Adrenal gland (tissue), 12 donors: Measurements from ENCODE around the gene NCBP1. TPM values are rescaled to one million over a fixed set of nuclear protein-coding genes. Genes with fewer than 3 reads are reported as not detected.

Source experiments
- DNase-seq, 7 donors: peaks; one replicate each; pipeline ENCODE4 v3.0.0-alpha.2; 2019 to 2020
- H3K27ac ChIP-seq, 5 donors: fragments of 200-600 bp; sonication (generic) in 4 of 5; 1 replicate in 3 of 5; 2 replicates in 2 of 5; pipeline versions ENCODE4 v1.5.1 to v1.8.0; 2016 to 2020; ENCODE audit warnings: mild to moderate bottlenecking in 1 of 5
- H3K27me3 ChIP-seq: fragments of 200-600 bp; 2 replicates; pipeline ENCODE4 v1.8.0; 2021
- H3K36me3 ChIP-seq, 2 donors: fragments of 200-600 bp; replicated peaks in 1 of 2; 1 replicate in 1 of 2; 2 replicates in 1 of 2; pipeline versions ENCODE4 v1.5.1 to v1.8.0; 2018 to 2022
- H3K4me1 ChIP-seq, 2 donors: fragments of 200-600 bp; replicated peaks in 1 of 2; 1 replicate in 1 of 2; 2 replicates in 1 of 2; pipeline versions ENCODE4 v1.5.1 to v1.8.0; 2018 to 2021
- H3K4me3 ChIP-seq, 4 donors: fragments of 200-600 bp; sonication (generic) in 3 of 4; one replicate each; pipeline ENCODE4 v1.5.1; 2016 to 2018
- H3K9me3 ChIP-seq, 3 donors: fragments of 200-600 bp; sonication (generic) in 1 of 3; replicated peaks in 1 of 3; 1 replicate in 2 of 3; 2 replicates in 1 of 3; pipeline versions ENCODE4 v1.5.1 to v1.8.0; 2016 to 2021
- POLR2A ChIP-seq, 2 donors: fragments of 450-650 bp; IDR thresholded peaks; one replicate each; pipeline ENCODE4 v1.6.1; 2017; ENCODE audit warnings: antibody characterized with exemption in 2 of 2, mild to moderate bottlenecking in 2 of 2, moderate library complexity in 1 of 2
- WGBS, 4 donors: extraction: QIAGEN DNeasy Blood & Tissue Kit in 2 of 4; methylation state at CpG; one replicate each; pipeline versions ENCODE4 v1.1.5 to v1.1.7; 2013 to 2017; 5-methylcytosine and 5-hydroxymethylcytosine counted together
- intact Hi-C, 2 donors: fragments of 100-400 bp; cut with DNase I; formaldehyde crosslinking; loops; one replicate each; pipeline versions ENCODE4 v1.14.1 to v1.15.0; 2022 to 2023
- polyA plus RNA-seq, 3 donors: library from polyadenylated mRNA; stranded (reverse); fragments of 200-250 nt in 2 of 3; fragments of 350-450 nt in 1 of 3; fragmentation: Illumina TruSeq in 1 of 3; extraction: RNeasy Lipid Tissue Mini Kit (QIAGEN cat#74804) in 1 of 3; gene quantifications; one replicate each; pipeline ENCODE4 v1.2.3, GENCODE V29; 2013 to 2014
- total RNA-seq, 9 donors: library from RNA; depleted of rRNA in 4 of 9; stranded (reverse); fragments of >200 nt in 4 of 9; fragments of 120-200 nt in 1 of 9; fragmentation: NEBNext Ultra II Directional in 1 of 9; extraction: Animal tissue kit (Norgen Biotek cat#: 25700) in 1 of 9; gene quantifications; one replicate each; pipeline versions ENCODE4 v1.1.0 to v1.2.4, GENCODE V29; 2013 to 2023
- TF ChIP-seq, protein P1 (sequence below), 6 experiments: fragments of 450-650 bp in 4 of 6; fragments of 200-600 bp in 2 of 6; sonication (generic) in 1 of 6; IDR thresholded peaks; 1 replicate in 5 of 6; 2 replicates in 1 of 6; pipeline versions ENCODE4 v1.5.1 to v1.8.0; 2016 to 2021; ENCODE audit warnings: antibody characterized with exemption in 6 of 6, mild to moderate bottlenecking in 2 of 6, moderate library complexity in 1 of 6
- donor health status: healthy with polysubstance abuse.
- donor health status: Bipolar disorder and iron deficiency.
- donor health status: DM: yes; HTN: yes; CAD: no.
- donor health status: DM: no; HTN: no; CAD: no.
- donor health status: DM: no; HTN: no; CAD: no.
- donor health status: DM: yes; HTN: yes; CAD: no.

NCBP1 gene
- total and polyA plus RNA-seq, 12 donors = 7.8 to 26.1 (median 18.5) TPM

DNA sequence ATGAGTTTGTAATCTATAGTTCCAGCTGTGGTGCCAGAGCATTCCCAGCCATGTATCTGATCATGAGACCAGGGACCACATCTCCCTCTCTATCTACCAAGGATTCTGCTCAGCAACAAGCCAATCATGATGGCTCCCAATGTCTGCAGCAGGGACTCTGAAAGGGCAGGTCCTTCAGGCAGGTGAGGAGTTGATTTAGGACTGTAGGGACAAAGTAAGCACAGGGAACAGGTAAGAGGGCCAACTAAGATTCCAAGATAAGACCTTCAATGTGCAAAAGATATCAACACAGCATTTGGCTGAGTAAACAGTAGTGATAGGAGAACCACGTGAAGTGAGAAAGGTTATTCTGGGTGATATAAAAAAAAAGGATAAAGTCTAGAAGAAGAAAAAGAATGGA lies 55.0 kb downstream of the NCBP1 start:
- 73 to 90% (median 84%) methylated on average over 1 of the region's 1 CpG for WGBS, 4 donors
- intact Hi-C loops = no loop called here
- Histone ChIP-seq H3K4me3 (no peak overlapping the region), H3K36me3 (peaks cover 0 to 60% of the 10 kb centered on the region in 2 donors), H3K27me3 (no peaks in the 10 kb centered on the region), H3K9me3 (no peaks in the 10 kb centered on the region), H3K27ac (no peak overlapping the region), H3K4me1 (peaks cover 0 to 6% of the 10 kb centered on the region in 2 donors)
- TF ChIP-seq, protein P1, sequence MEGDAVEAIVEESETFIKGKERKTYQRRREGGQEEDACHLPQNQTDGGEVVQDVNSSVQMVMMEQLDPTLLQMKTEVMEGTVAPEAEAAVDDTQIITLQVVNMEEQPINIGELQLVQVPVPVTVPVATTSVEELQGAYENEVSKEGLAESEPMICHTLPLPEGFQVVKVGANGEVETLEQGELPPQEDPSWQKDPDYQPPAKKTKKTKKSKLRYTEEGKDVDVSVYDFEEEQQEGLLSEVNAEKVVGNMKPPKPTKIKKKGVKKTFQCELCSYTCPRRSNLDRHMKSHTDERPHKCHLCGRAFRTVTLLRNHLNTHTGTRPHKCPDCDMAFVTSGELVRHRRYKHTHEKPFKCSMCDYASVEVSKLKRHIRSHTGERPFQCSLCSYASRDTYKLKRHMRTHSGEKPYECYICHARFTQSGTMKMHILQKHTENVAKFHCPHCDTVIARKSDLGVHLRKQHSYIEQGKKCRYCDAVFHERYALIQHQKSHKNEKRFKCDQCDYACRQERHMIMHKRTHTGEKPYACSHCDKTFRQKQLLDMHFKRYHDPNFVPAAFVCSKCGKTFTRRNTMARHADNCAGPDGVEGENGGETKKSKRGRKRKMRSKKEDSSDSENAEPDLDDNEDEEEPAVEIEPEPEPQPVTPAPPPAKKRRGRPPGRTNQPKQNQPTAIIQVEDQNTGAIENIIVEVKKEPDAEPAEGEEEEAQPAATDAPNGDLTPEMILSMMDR (IDR thresholded peaks at IDR 0.05) = no peak
- TF ChIP-seq POLR2A (IDR thresholded peaks at IDR 0.05) = no peak
- no peak for DNase-seq

GRCh38 chr9:97689401-97690180 lies 56.0 kb downstream of the NCBP1 start:
- H3K4me1 ChIP-seq = peaks cover 0 to 15% of the 10 kb centered on the region in 2 donors
- H3K4me3 ChIP-seq = no peak overlapping the region
- TF ChIP-seq, protein P1 (IDR thresholded peaks at IDR 0.05) = no peak
- TF ChIP-seq POLR2A (IDR thresholded peaks at IDR 0.05) = no peak
- no peak overlapping the region for H3K27ac ChIP-seq
- intact Hi-C loops = no loop called here
- no peaks in the 10 kb centered on the region for H3K9me3 ChIP-seq
- H3K36me3 ChIP-seq = peaks cover 0 to 52% of the 10 kb centered on the region in 2 donors
- no peak for DNase-seq
- no peaks in the 10 kb centered on the region for H3K27me3 ChIP-seq
- 55 to 66% (median 60%) methylated on average over 4 of the region's 4 CpGs for WGBS, 4 donors

GRCh38 chr9:97694769-97695168 lies 61.1 kb downstream of the NCBP1 start:
- intact Hi-C loops = no loop called here
- DNase-seq = no peak
- TF ChIP-seq POLR2A (IDR thresholded peaks at IDR 0.05) = no peak
- TF ChIP-seq, protein P1 (IDR thresholded peaks at IDR 0.05) = no peak
- Histone ChIP-seq H3K9me3 (no peaks in the 10 kb centered on the region), H3K27me3 (no peaks in the 10 kb centered on the region), H3K27ac (no peak overlapping the region), H3K4me3 (no peak overlapping the region), H3K4me1 (peaks cover 19 to 35% of the 10 kb centered on the region in 2 donors), H3K36me3 (peaks cover 0 to 27% of the 10 kb centered on the region in 2 donors)
- 92 to 98% (median 95%) methylated on average over 7 of the region's 7 CpGs for WGBS, 4 donors

- peaks cover 19 to 33% of the 10 kb centered on the region in 2 donors for H3K4me1 ChIP-seq
- H3K36me3 ChIP-seq = peaks cover 0 to 22% of the 10 kb centered on the region in 2 donors
- intact Hi-C loops = no loop called here
- no peak overlapping the region for H3K27ac ChIP-seq
- H3K9me3 ChIP-seq = no peaks in the 10 kb centered on the region
- no peak for TF ChIP-seq POLR2A (IDR thresholded peaks at IDR 0.05)
- TF ChIP-seq, protein P1 (IDR thresholded peaks at IDR 0.05) = no peak
- WGBS, 4 donors = 78 to 86% (median 79%) methylated on average over 3 of the region's 3 CpGs
- DNase-seq = no peak
- H3K27me3 ChIP-seq = no peaks in the 10 kb centered on the region
- H3K4me3 ChIP-seq = no peak overlapping the region
Measured at GRCh38 chr9:97695390-97695789, 61.8 kb downstream of the NCBP1 start.
